ENCODE results near the gene ARHGAP24. TPM values are rescaled to one million over a fixed set of nuclear protein-coding genes. Genes with fewer than 3 reads are reported as not detected.

The ARHGAP24 gene
- total and polyA plus RNA-seq, 2 of the 13 experiments (the other 11 are each of a cell fraction or from before 2014, with no cell fraction given) = 0.07 to 0.55 TPM

- H3K9me3 ChIP-seq (ENCODE audit: low read length) = no peaks in the 10 kb centered on the region
- DNase-seq (ENCODE audit: low spot score) (no peak), ATAC-seq (no peak), FAIRE-seq (no peak)
- no peaks in the 10 kb centered on the region for H3K4me1 ChIP-seq (ENCODE audit: insufficient read depth, low read length)
- intact Hi-C loops (cut with micrococcal nuclease; ENCODE audit: unreplicated experiment) = loop anchor here (5.0 kb wide), 1 partner anchor 1125 kb away; no protein-coding TSS in a partner anchor
- H2AFZ ChIP-seq (ENCODE audit: low read length) = no peak overlapping the region
- WGBS (ENCODE audit: low lambda C conversion rate) = 66% methylated on average over 5 of the region's 5 CpGs
- BruUV-seq (replicated peaks) = no TSS peak
- no peak overlapping the region for H3K4me2 ChIP-seq (ENCODE audit: low read depth, low read length)
- no peaks in the 10 kb centered on the region for H3K36me3 ChIP-seq (replicated peaks in 1 of 2; ENCODE audit: control insufficient read depth in 1 of 2, insufficient read depth in 2 of 2, low read length in 2 of 2)
- no peak overlapping the region for H3K27ac ChIP-seq (ENCODE audit: extremely low read length, insufficient read depth, low read length)
- ChIA-PET POLR2A (no interaction called here), CTCF (ENCODE audit: low intra/inter-chr PET ratio, low total read pairs) (no interaction called here)
- no peak overlapping the region for H3K9ac ChIP-seq (ENCODE audit: insufficient read depth, low read depth, low read length)
- no peaks in the 10 kb centered on the region for H3K79me2 ChIP-seq (ENCODE audit: insufficient read depth, low read length)
- no peak for TF ChIP-seq MLX (CRISPR knock-in tag; IDR thresholded peaks at IDR 0.05)
- no peak for TF ChIP-seq TOE1 (CRISPR knock-in tag; IDR thresholded peaks at IDR 0.05)
- no peak for TF ChIP-seq HNRNPUL1 (IDR thresholded peaks at IDR 0.05; ENCODE audit: low read depth, low read length)
- no peak for TF ChIP-seq ZNF761 (CRISPR knock-in tag; conservative IDR thresholded peaks at IDR 0.05)
- TF ChIP-seq ZBTB42 (CRISPR knock-in tag; IDR thresholded peaks at IDR 0.05) = no peak
- H3K27me3 ChIP-seq (ENCODE audit: control insufficient read depth in 1 of 2, insufficient read depth in 2 of 2, low read length in 2 of 2) = no peaks in the 10 kb centered on the region
- no peak overlapping the region for H3K4me3 ChIP-seq (replicated peaks in 1 of 3; ENCODE audit: insufficient read depth in 1 of 3, low read depth in 2 of 3, low read length in 3 of 3)
- in situ Hi-C loops (cut with HindIII; ENCODE audit: extremely low pct_ligation_motif_present, low pct_unique_long_range_greater_than_20kb) = loop anchor here (25.0 kb wide), 1 partner anchor 605 kb away; no protein-coding TSS in a partner anchor
- H4K20me1 ChIP-seq (ENCODE audit: insufficient read depth, low read length) = no peaks in the 10 kb centered on the region
These were observed 267.1 kb downstream of the ARHGAP24 start for GRCh38 chr4:85741921-85742591.

- no peaks in the 10 kb centered on the region for H3K9me3 ChIP-seq (ENCODE audit: low read length)
- BruUV-seq (replicated peaks) = no TSS peak
- FAIRE-seq (no peak), DNase-seq (ENCODE audit: low spot score) (no peak), ATAC-seq (no peak)
- intact Hi-C loops (cut with micrococcal nuclease; ENCODE audit: unreplicated experiment) = loop anchor here (5.0 kb wide), 1 partner anchor 1128 kb away; no protein-coding TSS in a partner anchor
- H3K4me2 ChIP-seq (ENCODE audit: low read depth, low read length) = no peak overlapping the region
- H3K36me3 ChIP-seq (replicated peaks in 1 of 2; ENCODE audit: control insufficient read depth in 1 of 2, insufficient read depth in 2 of 2, low read length in 2 of 2) = no peaks in the 10 kb centered on the region
- no peak overlapping the region for H3K4me3 ChIP-seq (replicated peaks in 1 of 3; ENCODE audit: insufficient read depth in 1 of 3, low read depth in 2 of 3, low read length in 3 of 3)
- CTCF ChIA-PET (ENCODE audit: low intra/inter-chr PET ratio, low total read pairs) = no interaction called here
- H3K27ac ChIP-seq (ENCODE audit: extremely low read length, insufficient read depth, low read length) = no peak overlapping the region
- no peak overlapping the region for H3K9ac ChIP-seq (ENCODE audit: insufficient read depth, low read depth, low read length)
- POLR2A ChIA-PET = no interaction called here
- H2AFZ ChIP-seq (ENCODE audit: low read length) = no peak overlapping the region
- H3K4me1 ChIP-seq (ENCODE audit: insufficient read depth, low read length) = no peaks in the 10 kb centered on the region
- H4K20me1 ChIP-seq (ENCODE audit: insufficient read depth, low read length) = no peaks in the 10 kb centered on the region
- no peaks in the 10 kb centered on the region for H3K27me3 ChIP-seq (ENCODE audit: control insufficient read depth in 1 of 2, insufficient read depth in 2 of 2, low read length in 2 of 2)
- H3K79me2 ChIP-seq (ENCODE audit: insufficient read depth, low read length) = no peaks in the 10 kb centered on the region
- 43% methylated on average over 6 of the region's 6 CpGs for WGBS (ENCODE audit: low lambda C conversion rate)
- no peak for TF ChIP-seq ZNF574 (CRISPR knock-in tag; IDR thresholded peaks at IDR 0.05)
- no peak for TF ChIP-seq GPN1 (CRISPR knock-in tag; IDR thresholded peaks at IDR 0.05; ENCODE audit: borderline replicate concordance)
- TF ChIP-seq EED (CRISPR knock-in tag; IDR thresholded peaks at IDR 0.05) = no peak
- TF ChIP-seq ZNF644 (CRISPR knock-in tag; IDR thresholded peaks at IDR 0.05; ENCODE audit: low read depth) = no peak
- no peak for TF ChIP-seq ZNF616 (CRISPR knock-in tag; IDR thresholded peaks at IDR 0.05; ENCODE audit: low read depth)
- no peak for TF ChIP-seq GLMP (CRISPR knock-in tag; IDR thresholded peaks at IDR 0.05; ENCODE audit: borderline replicate concordance)
- TF ChIP-seq CBFB (CRISPR knock-in tag; IDR thresholded peaks at IDR 0.05) = no peak
- no peak for TF ChIP-seq ZNF124 (CRISPR knock-in tag; IDR thresholded peaks at IDR 0.05)
- no peak for TF ChIP-seq ZNF569 (CRISPR knock-in tag; IDR thresholded peaks at IDR 0.05; ENCODE audit: borderline replicate concordance)
- in situ Hi-C loops (cut with HindIII; ENCODE audit: extremely low pct_ligation_motif_present, low pct_unique_long_range_greater_than_20kb) = loop anchor here (25.0 kb wide), 1 partner anchor 608 kb away; no protein-coding TSS in a partner anchor
These were observed 270.0 kb downstream of the ARHGAP24 start for GRCh38 chr4:85744950-85745349.

Data from HepG2 (cell line).